ENCODE results near the gene RHNO1.

- no peak for TF ChIP-seq CTCF (conservative IDR thresholded peaks at IDR 0.05)
- TF ChIP-seq EZH2 (IDR thresholded peaks at IDR 0.05; ENCODE audit: low read depth) = no peak
These were observed 12.8 kb upstream of the RHNO1 start for GRCh38 chr12:2864198-2864597.
